Tibial nerve (tissue), 4 donors: ENCODE measurements around the gene FAM180B. TPM values are rescaled to one million over a fixed set of nuclear protein-coding genes. Genes with fewer than 3 reads are reported as not detected.
A peak's percentile ranks its signal among the peaks of the same experiment; 100 is the strongest.

Experiments used
- DNase-seq, 2 donors: peaks; one replicate each; pipeline ENCODE4 v3.0.0-alpha.2; 2019; ENCODE audit warnings: low spot score in 2 of 2
- H3K27ac ChIP-seq, 4 donors: fragments of 200-600 bp; sonication (generic) in 3 of 4; one replicate each; pipeline ENCODE4 v1.5.1; 2017 to 2019; ENCODE audit warnings: mild to moderate bottlenecking in 1 of 4
- H3K27me3 ChIP-seq, 2 donors: fragments of 200-600 bp; sonication (generic) in 1 of 2; one replicate each; pipeline versions ENCODE4 v1.5.1 to v1.6.0; 2017 to 2019
- H3K36me3 ChIP-seq, 3 donors: fragments of 200-600 bp; sonication (generic); one replicate each; pipeline ENCODE4 v1.5.1; 2018 to 2019
- H3K4me1 ChIP-seq, 4 donors: fragments of 200-600 bp; sonication (generic) in 3 of 4; one replicate each; pipeline ENCODE4 v1.5.1; 2017 to 2019
- H3K4me3 ChIP-seq, 4 donors: fragments of 200-600 bp; sonication (generic) in 3 of 4; one replicate each; pipeline ENCODE4 v1.5.1; 2017 to 2019; ENCODE audit warnings: mild to moderate bottlenecking in 1 of 4, moderate library complexity in 1 of 4
- H3K9me3 ChIP-seq, 4 donors: fragments of 200-600 bp; sonication (generic) in 3 of 4; one replicate each; pipeline ENCODE4 v1.5.1; 2017 to 2019
- EP300 ChIP-seq, 2 donors: sonication (generic); formaldehyde crosslinking; IDR thresholded peaks; one replicate each; pipeline ENCODE4 v1.6.1; 2017; ENCODE audit warnings: antibody characterized with exemption in 2 of 2, mild to moderate bottlenecking in 1 of 2
- POLR2A ChIP-seq, 2 donors: fragments of 450-650 bp; IDR thresholded peaks; one replicate each; pipeline ENCODE4 v1.6.1; 2017; ENCODE audit warnings: antibody characterized with exemption in 2 of 2, mild to moderate bottlenecking in 2 of 2, moderate library complexity in 2 of 2
- WGBS, 2 donors: methylation state at CpG; one replicate each; pipeline ENCODE4 v1.1.5; 2018; 5-methylcytosine and 5-hydroxymethylcytosine counted together
- total RNA-seq, 4 donors: library from RNA; depleted of rRNA; stranded (reverse); fragments of >200 nt; gene quantifications; one replicate each; pipeline ENCODE4 v1.1.0, GENCODE V29; 2016
- TF ChIP-seq, protein P1 (sequence below), 5 experiments: fragments of 200-600 bp in 3 of 5; fragments of 450-650 bp in 2 of 5; sonication (generic) in 3 of 5; IDR thresholded peaks; one replicate each; pipeline ENCODE4 v1.5.1; 2016 to 2019; ENCODE audit warnings: antibody characterized with exemption in 5 of 5, mild to moderate bottlenecking in 3 of 5, moderate library complexity in 2 of 5

The FAM180B gene
- total RNA-seq, 4 donors from 2014 or later, result 3.3 to 22.7 (median 4.1) TPM

DNA sequence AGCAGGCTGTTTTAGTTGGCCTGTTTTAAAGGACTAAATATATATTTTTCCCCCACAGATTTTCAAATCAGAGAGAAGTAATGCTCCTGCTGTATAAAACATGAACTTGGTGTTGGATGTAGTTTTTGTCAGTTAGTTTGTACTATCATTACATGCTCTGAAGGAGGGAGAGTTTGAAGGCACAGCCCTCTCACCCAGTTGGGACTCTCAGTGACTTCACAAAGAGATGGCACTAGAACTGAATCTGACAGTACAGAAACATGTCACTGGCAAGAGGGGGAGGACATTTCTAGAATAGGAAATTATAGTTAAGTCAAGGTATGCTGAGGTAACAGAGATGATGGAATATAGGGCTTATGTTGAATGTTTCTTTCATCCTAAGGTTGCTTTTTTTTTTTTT, 28.8 kb downstream of the FAM180B start:
- no peak for DNase-seq
- TF ChIP-seq, protein P1, sequence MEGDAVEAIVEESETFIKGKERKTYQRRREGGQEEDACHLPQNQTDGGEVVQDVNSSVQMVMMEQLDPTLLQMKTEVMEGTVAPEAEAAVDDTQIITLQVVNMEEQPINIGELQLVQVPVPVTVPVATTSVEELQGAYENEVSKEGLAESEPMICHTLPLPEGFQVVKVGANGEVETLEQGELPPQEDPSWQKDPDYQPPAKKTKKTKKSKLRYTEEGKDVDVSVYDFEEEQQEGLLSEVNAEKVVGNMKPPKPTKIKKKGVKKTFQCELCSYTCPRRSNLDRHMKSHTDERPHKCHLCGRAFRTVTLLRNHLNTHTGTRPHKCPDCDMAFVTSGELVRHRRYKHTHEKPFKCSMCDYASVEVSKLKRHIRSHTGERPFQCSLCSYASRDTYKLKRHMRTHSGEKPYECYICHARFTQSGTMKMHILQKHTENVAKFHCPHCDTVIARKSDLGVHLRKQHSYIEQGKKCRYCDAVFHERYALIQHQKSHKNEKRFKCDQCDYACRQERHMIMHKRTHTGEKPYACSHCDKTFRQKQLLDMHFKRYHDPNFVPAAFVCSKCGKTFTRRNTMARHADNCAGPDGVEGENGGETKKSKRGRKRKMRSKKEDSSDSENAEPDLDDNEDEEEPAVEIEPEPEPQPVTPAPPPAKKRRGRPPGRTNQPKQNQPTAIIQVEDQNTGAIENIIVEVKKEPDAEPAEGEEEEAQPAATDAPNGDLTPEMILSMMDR (IDR thresholded peaks at IDR 0.05), result no peak
- no peak for TF ChIP-seq POLR2A (IDR thresholded peaks at IDR 0.05)
- TF ChIP-seq EP300 (IDR thresholded peaks at IDR 0.05), result no peak
- H3K4me1 ChIP-seq, result peaks cover 0 to 21% (median 4%) of the 10 kb centered on the region in 4 donors
- H3K27me3 ChIP-seq, result no peaks in the 10 kb centered on the region
- peaks cover 0 to 40% (median 0%) of the 10 kb centered on the region in 3 donors for H3K36me3 ChIP-seq
- no peaks in the 10 kb centered on the region for H3K9me3 ChIP-seq
- no peak overlapping the region for H3K4me3 ChIP-seq
- H3K27ac ChIP-seq, result no peak overlapping the region

DNA sequence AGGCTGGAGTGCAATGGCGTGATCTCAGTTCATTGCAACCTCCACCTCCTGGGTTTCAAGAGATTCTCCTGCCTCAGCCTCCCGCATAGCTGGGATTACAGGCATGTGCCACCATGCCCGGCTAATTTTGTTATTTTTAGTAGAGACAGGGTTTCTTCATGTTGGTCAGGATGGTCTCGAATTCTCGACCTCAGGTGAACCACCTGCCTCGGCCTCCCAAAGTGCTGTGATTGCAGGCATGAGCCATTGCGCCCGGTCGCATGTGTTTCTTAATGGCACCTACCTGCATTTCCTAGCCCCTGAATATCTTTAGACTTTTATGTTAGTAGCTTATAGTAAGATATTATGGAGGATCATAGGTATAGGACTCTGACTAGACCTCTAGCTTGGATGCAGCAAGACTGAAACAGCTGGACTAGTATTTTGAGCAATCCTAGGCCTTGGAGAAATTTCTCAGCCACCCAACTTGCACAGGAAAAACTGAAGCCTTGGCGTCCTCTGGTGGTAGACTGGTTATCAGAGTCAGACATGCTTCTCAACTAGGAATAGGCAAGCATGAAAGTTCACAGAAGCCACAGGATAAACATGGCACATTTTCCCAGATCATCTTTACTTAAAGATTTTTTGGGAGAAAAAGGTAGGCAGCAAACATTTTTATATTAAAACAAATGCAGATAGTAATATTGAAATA, 30.4 kb downstream of the FAM180B start:
- 84 to 86% methylated on average over 10 of the region's 10 CpGs for WGBS, 2 donors

DNA sequence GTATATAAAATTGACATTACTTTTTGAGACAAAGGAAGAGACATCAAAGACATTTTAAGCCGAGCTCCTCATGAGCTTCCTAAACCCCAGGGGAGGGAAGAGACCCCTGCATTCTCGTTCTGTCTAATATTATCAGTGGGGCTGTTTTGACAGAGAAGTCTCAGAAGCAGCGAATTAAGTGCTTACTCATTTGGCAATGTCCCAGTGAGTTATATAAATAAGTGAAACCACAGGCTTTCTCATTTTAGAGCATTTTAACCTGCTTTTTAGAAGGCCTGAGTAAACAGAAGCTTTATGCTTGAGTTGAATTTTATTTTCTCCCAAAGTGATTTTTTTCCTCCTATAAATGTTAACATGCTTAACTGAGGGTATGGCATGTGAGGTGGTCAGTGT, 30.9 kb downstream of the FAM180B start:
- no peak for TF ChIP-seq POLR2A (IDR thresholded peaks at IDR 0.05)
- Histone ChIP-seq H3K4me3 (no peak overlapping the region), H3K9me3 (no peaks in the 10 kb centered on the region), H3K27me3 (no peaks in the 10 kb centered on the region), H3K36me3 (peaks cover 0 to 48% (median 0%) of the 10 kb centered on the region in 3 donors), H3K4me1 (peaks cover 0 to 30% (median 4%) of the 10 kb centered on the region in 4 donors), H3K27ac (peak overlapping the region in 2 of 4 donors; percentile 27 to 36)
- WGBS, 2 donors, result 31 to 36% methylated on average over 3 of the region's 3 CpGs
- no peak for DNase-seq

More for the DNA sequence above, 30.4 kb downstream of the FAM180B start:
- H3K4me3 ChIP-seq, result no peak overlapping the region
- H3K9me3 ChIP-seq, result no peaks in the 10 kb centered on the region
- peaks cover 0 to 43% (median 0%) of the 10 kb centered on the region in 3 donors for H3K36me3 ChIP-seq
- peak overlapping the region in 1 of 4 donors; percentile 27 for H3K27ac ChIP-seq
- TF ChIP-seq, protein P1 (IDR thresholded peaks at IDR 0.05), result peak; percentile 47 to 73 (median 65)
- TF ChIP-seq POLR2A (IDR thresholded peaks at IDR 0.05) (no peak), EP300 (IDR thresholded peaks at IDR 0.05) (peak in 1 of 2 donors; percentile 42)
- H3K4me1 ChIP-seq, result peaks cover 0 to 30% (median 4%) of the 10 kb centered on the region in 4 donors
- H3K27me3 ChIP-seq, result no peaks in the 10 kb centered on the region
- DNase-seq, result peak; percentile 46 to 83

DNA sequence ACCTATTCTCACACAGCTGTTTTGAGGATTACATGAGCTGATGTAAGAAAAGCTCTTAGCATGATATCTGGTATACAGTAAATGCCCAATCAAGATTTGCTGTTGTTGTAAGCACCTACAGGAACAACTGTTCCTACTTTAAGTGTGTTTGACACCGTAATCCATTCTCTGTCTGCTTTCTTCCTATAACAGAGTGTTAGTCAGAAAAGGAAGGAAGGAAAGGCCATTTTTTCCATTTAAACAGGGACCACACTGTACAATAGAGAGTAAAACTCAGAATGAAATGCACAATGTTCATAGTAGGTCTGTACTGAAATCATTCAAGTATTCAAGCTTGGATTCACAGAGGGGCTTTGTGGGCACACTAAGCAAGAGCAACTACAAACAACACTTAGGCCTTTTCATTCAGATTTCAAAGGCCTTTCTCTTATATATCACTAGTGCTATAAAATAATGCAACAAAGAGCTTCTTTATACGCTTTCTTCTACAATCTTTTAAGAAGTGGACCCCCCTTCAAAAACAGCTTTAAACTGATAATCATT, 34.4 kb downstream of the FAM180B start:
- Histone ChIP-seq H3K4me3 (no peak overlapping the region), H3K27ac (peak overlapping the region in 2 of 4 donors; percentile 10 to 33), H3K27me3 (no peaks in the 10 kb centered on the region), H3K9me3 (no peaks in the 10 kb centered on the region), H3K36me3 (peaks cover 2 to 81% (median 8%) of the 10 kb centered on the region in 3 donors), H3K4me1 (peaks cover 0 to 30% (median 4%) of the 10 kb centered on the region in 4 donors)
- TF ChIP-seq, protein P1 (IDR thresholded peaks at IDR 0.05), result no peak
- TF ChIP-seq EP300 (IDR thresholded peaks at IDR 0.05), result no peak
- no peak for TF ChIP-seq POLR2A (IDR thresholded peaks at IDR 0.05)
- 47 to 54% methylated on average over 2 of the region's 2 CpGs for WGBS, 2 donors
- no peak for DNase-seq

DNA sequence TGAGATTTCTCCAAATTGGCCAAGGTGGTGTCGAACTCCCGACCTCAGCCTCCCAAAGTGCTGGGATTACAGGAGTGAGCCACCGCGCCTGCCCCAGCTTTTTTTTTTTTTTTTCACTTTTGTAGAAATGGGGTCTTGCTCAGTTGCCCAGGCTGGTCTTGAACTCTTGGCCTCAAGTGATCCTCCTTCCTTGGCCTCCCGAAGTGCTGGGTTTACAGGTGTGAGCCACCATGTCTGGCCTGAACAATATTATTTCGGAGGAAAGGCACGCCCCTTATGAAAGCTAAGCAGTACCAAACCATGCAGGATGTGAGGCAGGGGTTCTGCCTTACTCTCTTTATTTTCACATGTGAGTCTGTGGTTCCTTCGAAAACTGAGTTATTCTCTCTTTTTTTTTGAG, 39.8 kb downstream of the FAM180B start:
- no peaks in the 10 kb centered on the region for H3K4me1 ChIP-seq
- no peak overlapping the region for H3K4me3 ChIP-seq
- TF ChIP-seq POLR2A (IDR thresholded peaks at IDR 0.05), result no peak
- TF ChIP-seq, protein P1 (IDR thresholded peaks at IDR 0.05), result no peak
- no peak overlapping the region for H3K27ac ChIP-seq
- no peaks in the 10 kb centered on the region for H3K27me3 ChIP-seq
- H3K36me3 ChIP-seq, result peaks cover 2 to 98% (median 33%) of the 10 kb centered on the region in 3 donors
- DNase-seq, result no peak
- no peaks in the 10 kb centered on the region for H3K9me3 ChIP-seq
- WGBS, 2 donors, result 88 to 92% methylated on average over 8 of the region's 8 CpGs
